CD4-positive, alpha-beta T cell treated with Interleukin-10 for 1 hour (primary cell): ENCODE measurements around the gene MAPT.
A peak's percentile ranks its signal among the peaks of the same experiment; 100 is the strongest.
"Not testable (repeated sequence)": the region's sequence is repeated elsewhere in the genome, so short reads cannot be mapped to it uniquely, and the experiment has no call there.

Experiments used
- DNase-seq: peaks from one replicate; pipeline ENCODE4 v3.0.0-alpha.2; 2020

MAPT gene

GRCh38 chr17:45894022-45894784 lies at the start of gene MAPT:
MAPT (plus strand) TSS chr17:45894554; CDS start chr17:45962338, 67,784 bp downstream.
- DNase-seq: peak; percentile 87

- DNase-seq: no peak
Measured at GRCh38 chr17:45844695-45845375, 49.5 kb upstream of the MAPT start, which contains the start of gene SPPL2C. SPPL2C (plus strand) TSS chr17:45844881; CDS start chr17:45844907, 26 bp downstream.

- DNase-seq: no peak
Measured at GRCh38 chr17:45845376-45846185, 48.8 kb upstream of the MAPT start.

- no peak for DNase-seq
Measured at GRCh38 chr17:45846223-45846622, 48.1 kb upstream of the MAPT start.

- DNase-seq: no peak
Measured at GRCh38 chr17:45846646-45847045, 47.7 kb upstream of the MAPT start.

GRCh38 chr17:45847101-45847500 lies 47.3 kb upstream of the MAPT start:
- DNase-seq: no peak

GRCh38 chr17:45847747-45848146 lies 46.6 kb upstream of the MAPT start:
- DNase-seq: no peak

- DNase-seq: no peak
Measured at GRCh38 chr17:45848405-45848804, 45.9 kb upstream of the MAPT start.

GRCh38 chr17:45848868-45849535 lies 45.4 kb upstream of the MAPT start:
- no peak for DNase-seq

- no peak for DNase-seq
Measured at GRCh38 chr17:45849536-45849990, 44.8 kb upstream of the MAPT start.

GRCh38 chr17:45850011-45850410 lies 44.3 kb upstream of the MAPT start:
- DNase-seq: no peak

GRCh38 chr17:45850468-45850867 lies 43.9 kb upstream of the MAPT start:
- DNase-seq: no peak

GRCh38 chr17:45851022-45851421 lies 43.3 kb upstream of the MAPT start:
- no peak for DNase-seq

- no peak for DNase-seq
Measured at GRCh38 chr17:45851464-45851863, 42.9 kb upstream of the MAPT start.

GRCh38 chr17:45851873-45852272 lies 42.5 kb upstream of the MAPT start:
- no peak for DNase-seq

GRCh38 chr17:45852535-45853297 lies 41.6 kb upstream of the MAPT start:
- peak; percentile 55 for DNase-seq

GRCh38 chr17:45854209-45854608 lies 40.1 kb upstream of the MAPT start:
- no peak for DNase-seq

- no peak for DNase-seq
Measured at GRCh38 chr17:45855691-45856336, 38.5 kb upstream of the MAPT start.

GRCh38 chr17:45857977-45858708 lies 36.2 kb upstream of the MAPT start:
- DNase-seq: no peak

GRCh38 chr17:45861165-45861564 lies 33.2 kb upstream of the MAPT start:
- DNase-seq: no peak

GRCh38 chr17:45862127-45862526 lies 32.2 kb upstream of the MAPT start:
- DNase-seq: not testable (repeated sequence)
